Activated gamma-delta T cell (primary cell): ENCODE data around the gene HEXIM1.
A peak's percentile ranks its signal among the peaks of the same experiment; 100 is the strongest.

ENCODE experiments used
- DNase-seq: peaks from one replicate; lab custom pipeline; 2025; lab: John Stamatoyannopoulos, UW

Gene HEXIM1

GRCh38 chr17:45171338-45172231 lies 23.3 kb downstream of the HEXIM1 start:
- DNase-seq: no peak

DNA sequence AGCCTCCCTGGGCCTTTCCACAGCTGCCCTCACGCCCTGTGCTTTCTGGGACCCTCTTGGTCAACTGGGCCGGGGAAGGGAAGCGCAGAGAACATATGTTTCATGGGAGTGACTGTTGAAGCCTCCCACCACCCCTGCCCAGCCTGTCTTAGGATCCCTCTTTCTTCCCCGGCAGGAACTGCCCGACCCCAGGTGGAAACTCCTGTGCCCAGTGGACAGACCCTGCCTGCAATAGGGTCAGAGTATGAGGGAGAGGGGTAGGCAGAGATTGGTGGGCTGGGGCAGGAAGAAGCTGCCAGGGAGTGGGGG lies 23.9 kb downstream of the HEXIM1 start:
- no peak for DNase-seq

GRCh38 chr17:45172541-45173286 lies 24.4 kb downstream of the HEXIM1 start:
- no peak for DNase-seq

DNA sequence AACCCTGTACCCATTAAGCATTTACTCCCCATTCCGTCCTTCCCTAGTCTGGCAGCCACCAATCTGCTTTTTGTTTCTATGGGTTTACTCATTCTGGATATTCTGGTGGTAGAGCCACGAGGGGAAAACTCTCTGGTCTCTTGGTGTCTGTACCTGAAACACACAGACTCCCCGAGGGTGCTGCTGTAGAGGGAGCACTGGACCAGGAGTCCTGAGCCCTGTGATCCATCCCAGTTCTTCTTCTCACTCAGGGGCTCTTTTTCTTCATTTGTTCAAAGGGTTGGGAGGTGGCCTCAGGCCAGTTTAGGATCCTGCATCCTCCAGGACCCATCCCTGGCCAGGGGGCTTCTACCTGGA lies 27.5 kb downstream of the HEXIM1 start:
- DNase-seq: no peak

DNA sequence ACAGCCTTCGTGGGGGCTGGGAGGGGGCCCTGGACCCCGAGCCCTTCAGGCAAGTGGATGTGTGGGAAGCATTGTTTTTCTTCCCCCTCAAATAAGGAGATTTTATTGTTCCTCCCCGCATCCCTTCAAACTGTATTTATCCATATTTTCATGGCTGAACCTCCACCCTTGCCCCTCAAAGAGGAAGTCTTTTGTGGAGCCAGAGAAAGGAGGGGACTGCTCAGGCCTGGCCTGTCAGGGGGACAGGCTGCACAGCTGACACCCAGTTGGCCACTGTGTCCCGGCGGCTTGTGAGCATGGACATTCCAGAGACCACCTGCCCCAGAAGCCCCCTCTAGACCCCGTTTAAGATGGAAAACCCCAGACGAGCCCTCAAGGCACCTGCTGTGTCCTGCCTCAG lies 29.3 kb downstream of the HEXIM1 start:
- no peak for DNase-seq

- no peak for DNase-seq
These were observed 35.9 kb downstream of the HEXIM1 start for GRCh38 chr17:45184144-45184543.

DNA sequence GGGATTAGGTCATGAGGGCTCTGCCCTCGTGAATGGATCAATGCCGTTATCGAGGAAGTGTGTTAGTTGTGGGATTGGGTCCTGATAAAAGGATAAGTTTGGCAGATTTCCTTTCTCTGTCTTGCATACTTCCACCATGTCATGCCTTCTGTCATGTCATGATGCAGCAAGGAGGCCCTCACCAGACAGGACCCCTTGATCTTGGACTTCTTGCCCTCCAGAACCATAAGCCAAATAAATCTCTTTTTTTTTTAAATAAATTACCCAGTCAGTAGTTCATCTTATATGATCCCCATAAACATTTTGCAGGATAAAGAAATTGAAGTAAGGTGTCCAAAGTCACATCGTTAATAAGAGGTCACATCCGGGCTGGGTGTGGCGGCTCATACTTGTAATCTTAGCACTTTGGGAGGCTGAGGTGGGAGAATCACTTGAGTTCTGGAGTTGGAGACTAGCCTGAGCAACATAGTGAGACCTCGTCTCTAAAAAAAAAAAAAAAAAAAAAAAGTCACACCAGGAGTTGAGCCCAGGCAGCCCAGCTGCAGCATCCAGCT lies 38.6 kb downstream of the HEXIM1 start:
- no peak for DNase-seq

GRCh38 chr17:45189009-45189408 lies 40.7 kb downstream of the HEXIM1 start:
- DNase-seq: no peak

DNA sequence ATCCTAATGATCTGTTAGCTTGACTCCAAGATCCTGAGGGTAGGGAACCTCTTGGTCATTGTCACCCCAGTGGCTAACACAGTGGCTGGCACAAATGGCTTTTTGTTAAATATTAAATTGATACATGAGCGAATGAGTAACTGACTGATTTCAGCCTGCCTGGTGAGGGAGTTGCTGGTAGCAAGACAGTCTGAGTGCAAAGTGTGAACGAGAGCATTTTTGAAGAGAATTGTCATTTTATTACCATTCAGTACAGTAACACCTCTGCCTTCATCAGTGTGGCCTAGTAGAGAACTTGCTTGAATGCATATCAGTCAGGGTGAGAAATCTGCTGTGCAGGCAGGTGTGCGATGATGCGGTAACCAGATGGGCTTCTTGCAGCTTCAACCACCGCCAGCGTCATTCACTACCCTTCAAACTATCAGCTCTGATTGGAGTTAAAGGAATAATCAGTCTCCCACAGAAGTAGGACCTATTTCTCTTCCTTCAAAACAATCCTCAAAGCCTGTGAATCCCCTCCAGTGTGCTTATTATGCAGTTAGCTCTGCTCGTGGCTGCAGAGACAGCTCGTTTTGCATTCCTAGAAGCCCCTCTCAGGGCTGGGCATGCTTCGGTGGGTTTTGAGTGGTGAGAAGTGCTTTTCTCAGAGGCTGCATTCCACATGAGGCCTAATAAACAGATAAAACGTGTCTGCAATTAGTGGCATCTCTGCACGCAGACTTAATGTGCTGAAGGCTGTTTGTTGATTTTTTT lies 42.4 kb downstream of the HEXIM1 start:
- DNase-seq: no peak

DNA sequence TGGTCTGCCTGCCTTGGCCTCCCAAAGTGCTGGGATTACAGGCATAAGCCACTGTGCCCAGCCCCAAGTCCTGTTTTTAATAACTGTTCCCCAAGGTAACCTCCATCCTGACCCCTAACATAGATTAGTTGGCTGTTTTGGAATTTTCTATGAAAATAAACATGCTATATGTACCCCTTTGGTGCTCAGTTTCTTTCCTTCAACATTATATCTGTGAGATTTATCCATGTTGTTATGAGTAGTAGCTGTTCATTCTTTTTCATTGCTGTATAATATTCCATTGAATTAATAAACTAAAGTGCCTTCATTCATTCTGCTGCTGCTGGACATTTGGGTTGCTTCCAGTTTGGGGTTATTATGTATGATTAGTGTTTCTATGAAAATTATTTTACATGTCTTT lies 47.1 kb downstream of the HEXIM1 start:
- DNase-seq: no peak

GRCh38 chr17:45197108-45197507 lies 48.8 kb downstream of the HEXIM1 start:
- no peak for DNase-seq

DNA sequence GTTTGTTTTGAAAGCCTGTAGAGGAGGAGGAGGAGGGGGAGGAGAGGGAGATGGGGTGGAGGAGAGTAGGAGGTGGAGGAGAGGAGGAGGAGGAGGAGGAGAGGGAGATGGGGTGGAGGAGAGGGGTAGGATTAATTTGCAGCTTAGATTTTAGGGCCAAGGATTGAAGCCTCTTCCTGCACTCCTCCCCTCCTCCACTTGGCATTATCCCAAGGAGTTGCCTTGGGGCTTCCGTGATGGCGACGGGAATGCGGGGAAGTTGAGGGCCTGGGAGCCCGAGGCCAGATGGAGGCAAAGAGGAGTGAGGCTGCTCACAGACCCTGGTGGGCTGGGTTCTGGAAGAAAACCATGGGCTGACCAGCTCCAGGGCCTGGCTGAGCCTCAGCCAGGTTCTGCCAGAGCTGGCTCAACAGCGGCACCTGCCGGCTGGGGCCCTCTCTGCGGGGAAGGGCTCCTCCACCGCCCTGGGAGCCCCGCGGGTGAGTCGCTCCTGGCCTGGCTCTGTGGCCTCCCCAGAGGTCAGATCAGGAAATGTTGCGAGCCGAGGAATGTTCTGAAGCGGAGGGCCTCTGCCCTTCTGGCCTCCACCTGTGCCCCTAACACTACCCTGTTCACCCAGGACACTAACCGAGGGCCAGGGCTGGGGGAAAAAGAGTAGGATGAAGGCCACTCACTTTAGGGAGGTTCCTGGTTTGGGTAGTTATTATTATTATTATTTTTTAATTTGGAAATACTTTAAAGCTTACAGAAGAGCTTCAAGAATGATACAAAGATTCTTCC lies 49.5 kb downstream of the HEXIM1 start:
- DNase-seq: peak; percentile 70

DNA sequence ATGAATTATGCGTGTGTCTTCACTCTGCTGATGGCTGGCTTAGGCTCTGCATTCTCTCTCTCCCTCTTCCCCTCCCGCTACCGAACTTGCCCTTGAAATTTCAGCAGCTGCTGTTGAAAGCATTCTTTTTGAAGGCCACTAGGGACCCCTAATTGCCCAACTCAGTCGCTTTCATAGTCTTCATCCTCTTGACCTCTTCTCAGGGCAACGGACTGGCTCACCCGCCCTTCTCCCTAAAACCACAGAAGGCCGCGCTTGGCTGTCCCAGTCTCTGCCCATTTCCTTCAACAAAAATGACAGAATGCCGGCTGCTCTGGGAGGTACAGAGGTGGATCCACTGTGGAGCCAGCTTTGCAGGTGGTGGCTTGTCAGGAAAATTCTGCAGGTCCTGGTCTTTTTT lies 52.4 kb downstream of the HEXIM1 start:
- no peak for DNase-seq

- DNase-seq: no peak
These were observed 53.2 kb downstream of the HEXIM1 start for GRCh38 chr17:45201457-45201856.
